RWPE1 (cell line): ENCODE measurements around the gene PML.
A peak's percentile ranks its signal among the peaks of the same experiment; 100 is the strongest.
"Not testable (repeated sequence)": the region's sequence is repeated elsewhere in the genome, so short reads cannot be mapped to it uniquely, and the experiment has no call there.

Source experiments
- CTCF ChIA-PET: fragments of 350-600 bp; sonication (Branson Sonifier 250); formaldehyde crosslinking; extraction: SDS; loops from one replicate; lab custom pipeline; 2021; lab: Yijun Ruan, JAX
- POLR2A ChIA-PET: fragments of 400-600 bp; formaldehyde crosslinking; extraction: SDS; loops from one replicate; lab custom pipeline; 2020; ENCODE audit warnings: antibody characterized with exemption; ENCODE audit not compliant: low non-redundant PET; lab: Yijun Ruan, JAX
- DNase-seq: peaks from one replicate; pipeline ENCODE4 v3.0.0; 2012; ENCODE audit warnings: low spot score
- H3K27ac ChIP-seq: fragments of 450-650 bp; 2 replicates; pipeline ENCODE4 v1.5.1; 2017
- TF ChIP-seq, protein P1 (sequence below): fragments of 450-650 bp; conservative IDR thresholded peaks from 2 replicates; pipeline ENCODE4 v1.5.1; 2017; ENCODE audit warnings: low read depth, mild to moderate bottlenecking

PML gene

DNA sequence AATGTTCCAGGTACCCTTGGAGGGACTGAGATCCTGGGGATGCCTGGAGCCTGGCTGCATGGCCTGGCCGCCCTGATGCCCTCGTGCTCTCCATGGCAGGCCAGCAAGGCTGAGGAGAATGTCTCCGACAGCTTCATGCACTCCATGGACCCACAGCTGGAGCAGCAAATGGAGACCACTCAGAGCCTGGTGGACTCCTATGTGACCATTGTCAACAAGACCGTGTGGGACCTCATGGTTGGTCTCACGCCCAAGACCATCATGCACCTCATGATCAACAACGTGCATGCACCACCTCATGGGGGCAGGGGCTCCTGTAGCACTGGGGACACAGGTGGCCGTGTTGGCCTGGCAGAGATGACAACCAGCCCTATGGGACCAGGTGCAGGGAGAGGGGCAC is 68.2 kb downstream of the PML start:
- ChIA-PET CTCF (no interaction called here), POLR2A (no interaction called here)
- TF ChIP-seq, protein P1, sequence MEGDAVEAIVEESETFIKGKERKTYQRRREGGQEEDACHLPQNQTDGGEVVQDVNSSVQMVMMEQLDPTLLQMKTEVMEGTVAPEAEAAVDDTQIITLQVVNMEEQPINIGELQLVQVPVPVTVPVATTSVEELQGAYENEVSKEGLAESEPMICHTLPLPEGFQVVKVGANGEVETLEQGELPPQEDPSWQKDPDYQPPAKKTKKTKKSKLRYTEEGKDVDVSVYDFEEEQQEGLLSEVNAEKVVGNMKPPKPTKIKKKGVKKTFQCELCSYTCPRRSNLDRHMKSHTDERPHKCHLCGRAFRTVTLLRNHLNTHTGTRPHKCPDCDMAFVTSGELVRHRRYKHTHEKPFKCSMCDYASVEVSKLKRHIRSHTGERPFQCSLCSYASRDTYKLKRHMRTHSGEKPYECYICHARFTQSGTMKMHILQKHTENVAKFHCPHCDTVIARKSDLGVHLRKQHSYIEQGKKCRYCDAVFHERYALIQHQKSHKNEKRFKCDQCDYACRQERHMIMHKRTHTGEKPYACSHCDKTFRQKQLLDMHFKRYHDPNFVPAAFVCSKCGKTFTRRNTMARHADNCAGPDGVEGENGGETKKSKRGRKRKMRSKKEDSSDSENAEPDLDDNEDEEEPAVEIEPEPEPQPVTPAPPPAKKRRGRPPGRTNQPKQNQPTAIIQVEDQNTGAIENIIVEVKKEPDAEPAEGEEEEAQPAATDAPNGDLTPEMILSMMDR, result no peak
- no peak overlapping the region for H3K27ac ChIP-seq
- no peak for DNase-seq

DNA sequence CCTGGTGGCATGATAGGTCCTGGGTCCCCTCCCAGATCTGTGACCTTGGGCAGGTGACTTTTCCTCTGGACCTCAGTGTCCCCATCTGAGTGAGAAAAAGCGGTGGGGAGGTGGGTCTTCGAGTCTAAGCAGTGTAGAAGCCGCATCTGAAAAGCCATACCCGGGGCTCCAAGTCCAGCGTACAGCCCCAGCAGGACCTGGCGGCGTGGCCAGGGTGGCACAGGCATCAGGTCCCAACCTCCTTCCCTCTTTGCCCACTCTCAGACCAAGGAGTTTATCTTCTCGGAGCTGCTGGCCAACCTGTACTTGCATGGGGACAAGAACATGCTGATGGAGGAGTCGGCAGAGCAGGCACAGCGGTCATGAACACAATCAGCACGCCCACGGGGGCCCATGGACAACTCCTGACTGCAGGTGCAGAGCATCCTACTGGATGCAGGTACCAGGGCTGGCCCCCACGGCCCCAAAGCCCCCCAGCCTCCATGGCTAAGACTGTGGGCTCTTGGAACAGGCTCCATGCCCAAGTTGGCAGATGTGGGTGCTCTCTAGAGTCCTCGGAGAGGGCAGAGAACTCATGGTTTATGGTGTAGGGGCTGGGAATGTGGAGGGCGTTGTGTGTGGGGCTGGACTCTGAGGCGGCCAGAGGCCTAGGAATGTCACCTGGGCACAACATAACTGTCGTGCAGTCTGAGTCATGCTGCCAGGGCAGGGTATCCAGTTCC is 69.1 kb downstream of the PML start:
- CTCF ChIA-PET, DNase-seq, H3K27ac ChIP-seq, POLR2A ChIA-PET: not testable (repeated sequence)

GRCh38 chr15:74064183-74064582 is 69.7 kb downstream of the PML start:
- POLR2A ChIA-PET, CTCF ChIA-PET, DNase-seq, H3K27ac ChIP-seq: not testable (repeated sequence)

DNA sequence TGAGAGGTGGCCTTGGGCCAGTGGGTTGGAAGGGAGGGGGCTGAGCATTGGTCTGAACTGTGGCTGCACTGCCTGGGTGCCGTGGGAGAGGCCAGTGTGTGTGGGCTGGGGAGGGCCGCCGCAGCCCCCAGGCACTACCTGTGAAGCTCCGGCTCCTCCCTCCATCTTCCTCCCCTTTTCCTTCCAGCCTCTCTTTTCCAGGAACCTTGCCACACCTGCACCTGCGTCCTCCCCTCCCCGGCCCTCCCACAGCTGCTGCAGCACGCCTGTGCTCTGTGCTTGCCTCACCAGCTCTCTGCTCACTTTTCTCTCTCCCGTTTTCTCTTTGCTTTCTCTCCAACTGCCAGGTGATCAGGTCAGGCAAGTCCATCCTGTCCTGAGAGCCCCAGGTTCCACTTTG is 70.3 kb downstream of the PML start:
- POLR2A ChIA-PET, DNase-seq, H3K27ac ChIP-seq, CTCF ChIA-PET: not testable (repeated sequence)

DNA sequence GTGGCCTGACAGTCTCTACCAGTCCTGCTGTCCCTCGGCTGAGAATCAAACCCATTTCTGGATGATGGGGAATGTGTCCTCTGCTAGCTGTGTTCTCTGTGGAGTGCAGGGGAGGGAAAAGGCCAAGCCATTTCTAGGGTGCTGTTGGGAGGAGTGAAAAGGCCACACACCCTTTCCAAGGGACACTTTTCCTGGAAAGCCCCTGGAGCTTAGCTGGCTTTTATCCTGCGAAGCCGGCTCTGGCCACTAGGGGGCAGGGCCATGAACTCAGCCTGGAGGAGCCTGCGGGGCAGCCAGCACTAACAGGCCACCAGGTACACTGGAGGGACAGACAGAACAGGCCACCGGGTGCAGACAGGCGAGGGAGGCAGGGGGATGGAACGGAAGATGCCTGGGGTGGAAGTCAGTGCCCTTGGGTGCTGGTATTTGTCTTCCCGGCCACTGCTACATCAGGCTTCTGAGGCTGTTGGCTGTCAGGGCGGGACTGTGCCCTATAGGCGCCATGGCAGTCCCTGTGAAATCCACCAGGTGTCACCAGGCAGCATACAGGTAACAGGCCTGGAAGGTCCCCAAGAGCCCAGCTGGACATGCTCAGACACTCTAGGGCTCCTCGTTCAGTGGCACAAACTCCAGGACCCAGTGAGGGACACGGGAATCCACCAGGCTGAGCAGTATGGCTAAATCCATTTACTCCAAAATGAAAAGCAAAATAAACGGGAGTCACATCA is 71.3 kb downstream of the PML start:
- H3K27ac ChIP-seq, DNase-seq, CTCF ChIA-PET, POLR2A ChIA-PET: not testable (repeated sequence)
- TF ChIP-seq, protein P1, result peak; percentile 74

DNA sequence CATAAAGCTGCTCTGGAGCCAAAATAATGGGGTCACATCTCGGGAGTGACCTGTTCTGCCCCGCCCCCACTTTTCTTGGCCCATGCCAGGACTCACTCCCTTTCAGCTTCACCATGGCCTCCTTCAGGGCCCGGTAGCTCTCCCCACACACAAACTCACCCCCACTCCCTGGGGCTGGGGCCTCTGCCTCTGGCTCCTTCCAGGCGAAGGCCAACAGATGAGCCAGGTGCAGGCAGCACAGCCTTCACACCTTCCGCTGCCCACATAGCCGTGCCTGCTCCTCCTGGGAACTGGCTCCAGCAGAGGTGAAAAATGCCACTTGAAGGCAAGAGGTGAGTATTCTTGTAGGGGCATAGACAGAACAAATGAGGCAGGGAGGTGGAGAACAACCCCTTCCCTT is 77.1 kb downstream of the PML start:
- H3K27ac ChIP-seq, POLR2A ChIA-PET, DNase-seq, CTCF ChIA-PET: not testable (repeated sequence)

GRCh38 chr15:74072132-74072531 is 77.6 kb downstream of the PML start:
- DNase-seq, H3K27ac ChIP-seq, POLR2A ChIA-PET: not testable (repeated sequence)
- CTCF ChIA-PET, result interaction anchor here (0.6 kb wide), 1 partner anchor 250 kb away, joined by 3 read pairs; no protein-coding TSS in a partner anchor

GRCh38 chr15:74072614-74073337 is 78.3 kb downstream of the PML start:
- CTCF ChIA-PET, result interaction anchor here (0.6 kb wide), 1 partner anchor 250 kb away, joined by 3 read pairs; no protein-coding TSS in a partner anchor
- DNase-seq, H3K27ac ChIP-seq, POLR2A ChIA-PET: not testable (repeated sequence)

DNA sequence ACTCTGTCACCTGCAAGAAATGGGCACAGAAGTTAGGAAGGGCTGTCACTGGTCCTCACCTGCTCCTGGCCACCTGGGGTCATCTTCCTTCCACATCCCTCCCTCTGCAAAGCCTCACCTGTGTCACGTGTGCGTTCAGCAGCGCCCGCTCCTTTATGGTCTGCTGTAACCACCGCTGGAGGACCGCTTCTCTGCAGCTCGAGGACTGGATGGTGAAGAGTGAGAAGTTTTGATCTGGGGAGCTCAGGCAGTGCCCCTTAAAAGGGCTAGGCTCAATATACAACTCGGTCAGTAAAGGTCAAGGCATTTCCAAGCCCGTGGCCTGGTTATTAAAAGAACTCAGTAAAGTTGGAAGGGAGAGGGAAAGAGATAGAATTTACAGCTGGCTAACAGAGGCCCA is 81.3 kb downstream of the PML start:
- POLR2A ChIA-PET, CTCF ChIA-PET, DNase-seq, H3K27ac ChIP-seq: not testable (repeated sequence)

- CTCF ChIA-PET, DNase-seq, H3K27ac ChIP-seq, POLR2A ChIA-PET: not testable (repeated sequence)
These were observed 87.9 kb downstream of the PML start, which contains the start of gene GOLGA6A for GRCh38 chr15:74082450-74082849. Gene GOLGA6A (minus strand): TSS chr15:74082550. CDS start chr15:74082509, 41 bp downstream.

DNA sequence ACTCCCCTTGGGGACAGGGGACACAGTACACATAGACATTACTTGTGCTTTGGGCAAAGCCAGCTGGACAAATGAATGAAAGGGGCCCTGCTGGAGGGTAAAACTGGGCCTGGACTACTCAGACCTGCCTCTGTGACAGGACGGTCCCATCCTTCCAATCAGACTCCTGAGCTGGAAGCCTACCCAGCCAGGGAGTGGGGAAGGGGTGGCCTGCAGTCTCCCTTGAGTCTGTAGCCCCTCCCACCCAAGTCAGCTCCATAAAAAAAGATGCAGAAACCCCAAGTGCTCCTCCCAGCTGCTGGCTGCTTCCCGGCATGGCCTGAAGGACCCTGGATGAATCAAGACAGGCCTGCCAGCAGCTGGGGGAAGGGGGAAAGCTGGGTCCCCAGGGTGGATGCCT is 100.1 kb downstream of the PML start:
- DNase-seq, CTCF ChIA-PET, POLR2A ChIA-PET, H3K27ac ChIP-seq: not testable (repeated sequence)

GRCh38 chr15:74095610-74096009 is 101.1 kb downstream of the PML start:
- DNase-seq, H3K27ac ChIP-seq, POLR2A ChIA-PET: not testable (repeated sequence)

DNA sequence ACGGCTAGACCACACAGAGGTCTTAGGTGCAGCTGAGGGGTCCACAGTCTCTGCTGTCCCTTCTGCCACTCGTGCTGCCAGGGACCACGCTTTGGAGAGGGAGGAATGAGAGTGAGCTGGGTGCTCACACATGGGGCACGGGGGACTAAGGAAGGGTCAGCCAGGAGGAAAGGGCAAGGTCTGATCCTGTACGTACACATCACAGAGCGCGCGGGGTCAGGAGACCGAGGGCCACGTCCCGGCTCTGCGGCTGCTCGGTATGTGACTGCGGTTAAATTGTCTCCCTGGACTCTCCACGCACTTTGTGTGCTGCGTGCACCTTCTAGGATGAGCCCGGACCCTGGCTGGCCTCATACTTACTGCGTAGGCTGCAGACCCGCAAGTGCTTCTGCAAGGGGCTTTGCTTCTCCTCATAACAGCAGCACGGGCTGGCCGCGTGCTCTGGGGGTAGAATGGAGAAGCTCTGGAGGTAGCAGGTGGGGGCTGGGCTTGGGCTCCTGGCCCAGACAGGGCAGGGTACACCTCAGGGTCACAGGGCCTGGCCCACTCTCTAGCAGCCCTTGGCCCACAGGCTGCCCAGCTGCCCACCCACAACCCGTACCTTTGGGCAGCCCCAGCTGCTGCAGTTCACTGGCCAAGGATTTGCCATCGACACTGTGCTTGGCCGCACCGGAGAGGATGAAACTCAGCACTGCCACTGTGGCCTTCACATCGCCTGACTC is 102.4 kb downstream of the PML start:
- H3K27ac ChIP-seq, POLR2A ChIA-PET, CTCF ChIA-PET, DNase-seq: not testable (repeated sequence)

More at GRCh38 chr15:74095610-74096009, 101.1 kb downstream of the PML start:
- CTCF ChIA-PET, result not testable (repeated sequence)
